Epithelial cell of proximal tubule (primary cell): Measurements from ENCODE around the gene L2HGDH. TPM values are rescaled to one million over a fixed set of nuclear protein-coding genes. Genes with fewer than 3 reads are reported as not detected.

Experiments
- DNase-seq: peaks from one replicate; pipeline ENCODE4 v3.0.0-alpha.2; 2011; ENCODE audit warnings: low read depth
- H3K4me3 ChIP-seq: 2 replicates; pipeline ENCODE4 v1.5.1; 2011; ENCODE audit warnings: low read depth, mild to moderate bottlenecking, low read length
- CTCF ChIP-seq: conservative IDR thresholded peaks from 2 replicates; pipeline ENCODE4 v1.5.1; 2012; ENCODE audit warnings: low read depth, mild to moderate bottlenecking, low read length
- total RNA-seq: library from RNA; depleted of rRNA; stranded (reverse); fragments of >200 nt; gene quantifications from 2 replicates; pipeline ENCODE4 v1.2.3, GENCODE V29; 2015

L2HGDH gene
- total RNA-seq, 1 donor from 2014 or later = 4.0 TPM

- no peak overlapping the region for H3K4me3 ChIP-seq
- DNase-seq = no peak
- no peak for TF ChIP-seq CTCF
These were observed 64.8 kb downstream of the L2HGDH start for GRCh38 chr14:50247245-50247644.

- DNase-seq = no peak
- no peak overlapping the region for H3K4me3 ChIP-seq
- no peak for TF ChIP-seq CTCF
These were observed 69.3 kb downstream of the L2HGDH start for GRCh38 chr14:50242566-50243310.

GRCh38 chr14:50242096-50242495, 69.9 kb downstream of the L2HGDH start:
- no peak for TF ChIP-seq CTCF
- no peak overlapping the region for H3K4me3 ChIP-seq
- DNase-seq = no peak

- no peak overlapping the region for H3K4me3 ChIP-seq
- DNase-seq = no peak
- TF ChIP-seq CTCF = no peak
These were observed 74.6 kb downstream of the L2HGDH start for GRCh38 chr14:50237427-50237826.

GRCh38 chr14:50233951-50234250, 78.1 kb downstream of the L2HGDH start:
- no peak overlapping the region for H3K4me3 ChIP-seq
- TF ChIP-seq CTCF = no peak
- DNase-seq = no peak

- no peak overlapping the region for H3K4me3 ChIP-seq
- TF ChIP-seq CTCF = no peak
- DNase-seq = no peak
These were observed 78.7 kb downstream of the L2HGDH start for GRCh38 chr14:50233166-50233950.
